ENCODE data around the gene FEM1A. TPM values are rescaled to one million over a fixed set of nuclear protein-coding genes. Genes with fewer than 3 reads are reported as not detected.
"Not testable (repeated sequence)": the region's sequence is repeated elsewhere in the genome, so short reads cannot be mapped to it uniquely, and the experiment has no call there.

Gene FEM1A
- total RNA-seq, 3 donors from 2014 or later, result 31.8 to 35.8 (median 34.7) TPM

DNA sequence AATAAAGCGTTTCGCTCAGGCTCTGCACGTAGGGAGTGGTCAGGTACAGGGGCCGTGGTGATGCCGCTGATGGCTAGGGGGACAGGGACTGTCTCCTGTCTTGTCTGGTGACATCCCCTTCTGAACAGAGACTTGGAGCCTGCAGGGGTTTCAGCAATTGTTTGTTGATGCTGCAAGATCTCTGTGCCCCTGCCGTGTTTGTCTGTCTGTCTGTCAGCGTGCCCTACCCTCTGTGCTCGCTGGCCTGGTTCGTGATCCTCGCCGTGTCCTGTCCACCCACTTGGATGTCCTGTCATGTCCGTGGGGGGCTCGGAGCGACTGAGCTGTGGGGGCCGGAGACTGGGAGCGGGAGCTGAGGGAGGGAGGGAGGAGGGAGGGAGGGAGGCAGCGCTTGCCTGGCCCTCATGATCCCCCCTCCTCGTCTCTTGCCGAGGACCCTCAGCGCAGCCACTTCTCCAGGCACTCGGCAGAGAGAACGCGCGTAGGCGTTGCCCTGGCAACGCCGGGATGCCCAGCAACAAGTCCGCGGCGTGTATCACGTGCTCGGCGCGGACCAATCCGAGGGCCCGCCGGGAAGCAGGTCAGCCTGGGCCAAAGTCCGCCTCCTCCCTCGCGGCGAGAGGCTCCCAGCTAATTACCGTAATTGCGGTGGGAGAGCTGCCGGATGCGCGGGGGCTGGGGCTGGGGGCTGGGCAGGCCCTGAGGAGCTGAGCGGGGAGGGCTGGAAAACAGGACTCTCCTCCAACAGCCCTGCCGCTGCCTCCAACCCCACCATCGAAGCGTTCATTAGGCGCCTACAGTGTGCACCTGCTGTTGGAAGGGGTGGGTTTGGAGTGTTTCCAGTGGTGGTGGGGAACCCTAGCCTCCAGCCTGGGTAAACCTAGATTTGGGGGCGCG is 31.9 kb upstream of the FEM1A start:
- Mint-ChIP-seq H3K9me3 (no peaks in the 10 kb centered on the region), H3K36me3 (ENCODE audit: insufficient read depth) (no peaks in the 10 kb centered on the region), H3K4me1 (ENCODE audit: low read depth) (peaks cover 3% of the 10 kb centered on the region), H3K4me3 (peak overlapping the region; percentile 68), H3K27me3 (ENCODE audit: low read depth) (peaks cover 63% of the 10 kb centered on the region)
- DNase-seq, result peak; percentile 15
- ATAC-seq, result peak; percentile 73 to 91

DNA sequence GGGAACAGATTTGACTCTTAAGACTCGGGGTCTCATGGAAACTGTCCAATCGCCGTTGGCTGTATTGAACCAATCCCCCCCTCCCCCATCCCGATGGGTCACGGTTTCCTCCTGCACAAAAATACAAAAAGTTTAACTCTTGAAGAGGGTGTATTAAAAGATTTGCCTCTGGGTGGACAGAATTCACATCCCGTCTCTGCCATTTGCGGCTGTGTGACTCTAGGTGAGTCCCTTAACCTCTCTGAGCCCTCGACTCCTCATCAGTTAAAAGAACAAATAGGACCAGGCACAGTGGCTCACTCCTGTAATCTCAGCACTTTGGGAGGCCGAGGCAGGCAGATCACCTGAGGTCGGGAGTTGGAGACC is 31.3 kb upstream of the FEM1A start:
- H3K36me3 Mint-ChIP-seq (ENCODE audit: insufficient read depth), result no peaks in the 10 kb centered on the region
- peak overlapping the region; percentile 68 for H3K4me3 Mint-ChIP-seq
- peaks cover 3% of the 10 kb centered on the region for H3K4me1 Mint-ChIP-seq (ENCODE audit: low read depth)
- ATAC-seq (no peak), DNase-seq (no peak)
- H3K9me3 Mint-ChIP-seq, result no peaks in the 10 kb centered on the region
- peaks cover 66% of the 10 kb centered on the region for H3K27me3 Mint-ChIP-seq (ENCODE audit: low read depth)

DNA sequence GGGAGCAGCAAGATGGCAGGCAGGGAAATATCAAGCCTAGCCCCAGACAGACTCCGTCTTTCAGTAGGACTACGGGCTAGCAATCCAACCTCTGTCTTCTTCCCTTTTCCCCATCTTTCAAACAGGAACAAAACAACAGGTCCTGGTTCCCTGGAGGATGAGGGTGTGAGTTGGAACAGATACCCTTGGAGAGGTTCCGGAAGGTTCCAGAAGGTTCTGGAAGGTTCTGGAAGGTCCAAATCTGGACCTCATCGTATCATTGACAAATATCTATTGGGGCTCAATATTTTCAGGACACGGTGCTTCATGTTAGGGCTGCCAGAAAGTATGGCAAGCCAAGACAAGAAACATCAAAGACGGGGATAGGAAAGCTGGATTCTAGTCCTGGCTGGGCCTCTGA is 28.5 kb upstream of the FEM1A start:
- no peak for ATAC-seq
- peaks cover 3% of the 10 kb centered on the region for H3K4me1 Mint-ChIP-seq (ENCODE audit: low read depth)
- no peaks in the 10 kb centered on the region for H3K36me3 Mint-ChIP-seq (ENCODE audit: insufficient read depth)
- DNase-seq, result no peak
- no peaks in the 10 kb centered on the region for H3K9me3 Mint-ChIP-seq
- peaks cover 60% of the 10 kb centered on the region for H3K27me3 Mint-ChIP-seq (ENCODE audit: low read depth)
- no peak overlapping the region for H3K4me3 Mint-ChIP-seq

DNA sequence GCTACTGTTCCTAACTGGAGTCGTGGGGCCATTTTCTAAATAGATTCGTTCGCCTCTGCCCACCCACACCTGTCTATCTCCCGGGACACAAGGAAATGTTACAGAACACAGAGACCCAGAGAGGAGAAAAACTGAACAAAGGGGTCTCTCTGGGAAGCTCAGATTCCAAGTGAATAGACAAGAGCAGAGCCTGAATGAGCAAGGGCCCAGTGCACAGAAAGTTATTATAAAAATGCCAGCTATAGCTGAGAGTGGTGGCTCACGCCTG is 27.2 kb upstream of the FEM1A start:
- Mint-ChIP-seq H3K27me3 (ENCODE audit: low read depth) (peaks cover 50% of the 10 kb centered on the region), H3K4me3 (no peak overlapping the region), H3K9me3 (no peaks in the 10 kb centered on the region), H3K4me1 (ENCODE audit: low read depth) (peaks cover 3% of the 10 kb centered on the region), H3K36me3 (ENCODE audit: insufficient read depth) (no peaks in the 10 kb centered on the region)
- ATAC-seq, result no peak
- DNase-seq, result no peak

DNA sequence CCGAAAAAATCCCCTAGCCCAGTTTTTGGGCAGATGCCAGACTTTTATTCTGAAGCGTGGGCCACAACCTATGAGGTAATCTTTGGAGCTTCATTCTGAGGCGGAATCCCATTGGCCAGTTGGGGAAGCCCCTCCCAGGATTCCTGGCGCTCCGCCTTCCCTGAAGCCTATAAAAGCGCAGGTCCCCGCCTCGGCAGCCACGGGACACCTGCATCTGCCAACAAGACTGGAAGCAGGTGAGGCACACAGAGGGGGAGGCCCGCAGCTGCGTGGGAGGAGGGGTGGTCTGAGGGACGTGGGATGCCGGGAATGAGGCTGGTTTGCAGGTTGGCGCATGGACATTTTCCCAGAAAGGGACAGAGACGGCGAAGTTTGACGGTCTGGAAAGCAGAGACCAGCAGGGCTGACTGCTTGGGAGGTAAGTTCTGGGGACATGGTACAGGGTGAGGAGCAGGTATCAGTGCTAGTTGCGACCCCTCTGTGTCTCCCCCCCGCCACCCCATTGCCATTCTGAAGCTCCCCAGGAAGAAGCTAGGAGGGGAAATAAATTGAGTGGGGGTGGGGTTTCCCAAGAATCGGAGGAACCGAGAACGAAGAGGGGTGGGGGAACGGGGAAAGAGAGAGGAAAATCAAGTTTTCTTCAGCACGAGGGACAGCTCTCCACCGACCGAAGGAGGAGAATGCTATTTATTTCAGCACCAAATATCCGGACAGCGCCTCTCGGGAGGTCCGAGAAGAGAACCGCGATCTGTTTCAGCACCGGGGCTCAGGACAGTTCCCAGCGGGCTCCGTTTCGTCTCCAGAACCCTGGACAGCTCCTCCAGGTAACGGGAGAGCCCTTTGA is 22.4 kb upstream of the FEM1A start:
- Mint-ChIP-seq H3K27me3 (ENCODE audit: low read depth) (peaks cover 30% of the 10 kb centered on the region), H3K4me3 (no peak overlapping the region), H3K36me3 (ENCODE audit: insufficient read depth) (no peaks in the 10 kb centered on the region), H3K4me1 (ENCODE audit: low read depth) (peaks cover 4% of the 10 kb centered on the region), H3K9me3 (no peaks in the 10 kb centered on the region)
- ATAC-seq, result peak; percentile 75
- peak; percentile 68 for DNase-seq

DNA sequence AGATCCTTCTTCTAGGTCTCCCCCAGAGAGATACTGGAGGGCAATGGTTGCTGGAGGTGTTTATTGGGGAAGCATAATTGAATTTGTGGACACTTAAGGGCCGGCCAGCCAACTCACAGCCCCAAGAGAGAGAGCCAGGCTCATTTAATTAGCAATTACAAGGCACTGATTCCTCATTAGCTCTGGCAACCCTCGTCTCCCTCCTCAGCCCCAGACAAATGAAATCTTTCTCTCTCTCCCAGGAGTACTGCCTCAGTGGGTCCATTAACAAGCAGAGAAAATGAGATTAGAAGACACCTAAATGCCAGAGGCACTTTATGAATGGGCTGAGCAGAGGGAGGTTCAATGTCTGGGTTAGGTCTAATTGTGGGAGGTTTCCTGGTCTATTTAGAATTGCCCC is 19.0 kb upstream of the FEM1A start:
- no peak for DNase-seq
- H3K36me3 Mint-ChIP-seq (ENCODE audit: insufficient read depth), result no peaks in the 10 kb centered on the region

DNA sequence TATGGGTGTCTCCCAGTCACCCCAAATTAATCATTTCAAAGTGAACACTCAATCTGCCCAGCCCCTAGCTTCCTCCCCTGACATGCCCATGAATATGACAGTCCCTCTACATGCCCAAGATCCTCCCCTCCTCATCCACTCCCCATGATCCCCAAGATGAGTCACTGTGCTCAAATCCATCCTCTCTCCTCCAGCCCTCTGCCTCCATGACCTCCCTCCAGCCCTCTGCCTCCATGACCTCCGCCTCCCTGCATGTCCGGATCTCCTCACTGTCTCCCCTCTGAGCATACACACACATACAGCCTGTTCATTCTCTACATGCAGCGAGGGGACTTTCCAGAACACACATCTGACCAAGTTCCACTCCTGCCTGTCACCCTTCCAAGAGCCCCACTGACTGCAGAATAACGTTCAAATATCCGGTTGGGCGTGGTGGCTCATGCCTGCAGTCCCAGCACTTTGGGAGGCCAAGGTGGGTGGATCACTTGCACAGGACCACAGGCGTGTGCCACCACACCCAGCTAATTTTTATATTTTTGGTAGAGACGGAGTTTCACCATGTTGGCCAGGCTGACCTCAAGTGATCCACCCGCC is 18.4 kb upstream of the FEM1A start:
- H3K4me1 Mint-ChIP-seq (ENCODE audit: low read depth), result peaks cover 4% of the 10 kb centered on the region
- H3K36me3 Mint-ChIP-seq (ENCODE audit: insufficient read depth), result no peaks in the 10 kb centered on the region
- DNase-seq, result no peak
- peaks cover 33% of the 10 kb centered on the region for H3K27me3 Mint-ChIP-seq (ENCODE audit: low read depth)
- no peaks in the 10 kb centered on the region for H3K9me3 Mint-ChIP-seq
- H3K4me3 Mint-ChIP-seq, result no peak overlapping the region
- no peak for ATAC-seq

More for the DNA sequence above, 19.0 kb upstream of the FEM1A start:
- H3K4me1 Mint-ChIP-seq (ENCODE audit: low read depth), result peaks cover 4% of the 10 kb centered on the region
- no peak overlapping the region for H3K4me3 Mint-ChIP-seq
- ATAC-seq, result no peak
- H3K9me3 Mint-ChIP-seq, result no peaks in the 10 kb centered on the region
- peaks cover 31% of the 10 kb centered on the region for H3K27me3 Mint-ChIP-seq (ENCODE audit: low read depth)

DNA sequence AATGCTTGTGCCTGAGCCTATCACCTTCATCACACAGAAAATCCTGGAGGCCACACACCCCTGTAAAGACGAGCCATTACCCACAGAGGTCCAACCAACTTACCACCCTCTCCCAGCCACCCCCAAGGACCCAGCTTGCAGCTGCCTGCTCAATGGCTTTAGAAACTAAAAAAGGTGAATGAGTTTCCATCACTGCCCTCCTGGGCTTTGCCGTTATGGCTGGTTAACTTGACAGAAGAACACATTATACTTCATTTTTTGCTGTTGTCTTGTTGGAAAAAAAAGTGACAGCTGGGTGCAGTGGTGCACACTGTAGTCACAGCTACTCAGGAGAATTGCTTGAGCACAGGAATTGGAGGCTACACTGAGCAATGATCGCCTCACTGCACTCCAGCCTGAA is 17.4 kb upstream of the FEM1A start:
- DNase-seq (no peak), ATAC-seq (no peak)
- Mint-ChIP-seq H3K27me3 (ENCODE audit: low read depth) (peaks cover 36% of the 10 kb centered on the region), H3K4me3 (no peak overlapping the region), H3K36me3 (ENCODE audit: insufficient read depth) (no peaks in the 10 kb centered on the region), H3K4me1 (ENCODE audit: low read depth) (peaks cover 4% of the 10 kb centered on the region), H3K9me3 (no peaks in the 10 kb centered on the region)

DNA sequence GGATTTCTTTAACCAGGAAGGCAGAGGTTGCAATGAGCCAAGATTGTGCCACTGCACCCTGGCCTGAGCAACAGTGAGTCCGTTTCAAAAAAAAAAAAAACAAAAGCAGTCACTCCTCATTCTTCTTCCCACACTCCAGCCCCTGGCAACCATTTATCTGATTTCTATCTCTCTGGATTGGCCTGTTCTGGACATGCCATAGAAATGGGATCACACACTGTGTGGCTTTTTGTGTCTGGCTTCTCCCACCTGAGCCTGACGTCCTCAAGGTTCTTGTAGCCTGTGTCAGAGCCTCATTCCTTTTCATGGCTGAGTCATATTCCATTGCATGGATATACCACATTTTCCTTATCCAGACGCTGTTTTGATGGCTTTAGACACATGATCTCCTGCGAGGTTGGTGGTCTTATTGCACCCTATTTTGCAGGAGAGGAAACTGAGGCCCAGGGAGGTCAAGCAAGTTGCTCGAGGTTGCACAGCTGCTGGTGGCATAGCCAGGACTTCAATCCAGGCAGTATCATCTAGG is 15.8 kb upstream of the FEM1A start:
- Mint-ChIP-seq H3K36me3 (ENCODE audit: insufficient read depth) (peaks cover under 1% of the 10 kb centered on the region), H3K9me3 (no peaks in the 10 kb centered on the region), H3K4me3 (no peak overlapping the region), H3K27me3 (ENCODE audit: low read depth) (peaks cover 36% of the 10 kb centered on the region), H3K4me1 (ENCODE audit: low read depth) (no peaks in the 10 kb centered on the region)
- DNase-seq (no peak), ATAC-seq (no peak)

DNA sequence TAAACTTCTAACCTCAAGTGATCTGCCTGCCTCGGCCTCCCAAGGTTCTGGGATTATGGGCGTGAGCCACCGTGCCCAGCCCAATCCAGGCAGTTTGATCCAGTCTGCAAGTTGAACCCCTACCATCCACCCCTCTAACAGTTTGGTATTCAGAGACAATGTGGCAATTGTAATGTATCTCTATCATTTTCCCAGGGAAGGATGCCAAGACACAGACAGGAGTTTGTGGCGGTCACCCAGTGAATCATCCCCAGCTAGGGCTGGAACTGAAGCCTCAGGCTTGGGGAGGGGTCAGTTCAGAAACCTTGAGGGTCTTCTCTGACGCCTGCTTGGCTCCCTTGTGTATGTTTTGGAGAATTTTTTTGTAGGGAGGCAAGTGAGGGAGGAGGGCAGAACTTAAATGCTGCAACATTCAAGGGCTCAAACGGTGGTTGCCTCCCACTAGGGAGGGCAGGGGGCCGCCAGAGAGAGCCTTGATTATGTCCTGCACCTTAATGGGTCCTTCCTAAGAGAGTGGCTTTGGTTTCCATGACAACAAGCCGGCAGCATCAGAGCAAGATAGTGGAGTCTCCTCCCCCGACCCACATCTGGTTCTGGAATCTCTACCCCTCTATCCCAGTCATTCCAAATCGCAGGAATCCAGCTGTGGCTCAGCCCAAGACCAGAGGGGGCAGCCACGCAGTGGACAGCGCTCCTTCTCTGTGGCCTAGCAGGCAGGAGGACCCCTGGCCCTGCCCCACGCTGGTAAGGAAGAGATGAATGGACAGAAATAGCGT is 14.9 kb upstream of the FEM1A start:
- peaks cover 4% of the 10 kb centered on the region for H3K36me3 Mint-ChIP-seq (ENCODE audit: insufficient read depth)
- no peak overlapping the region for H3K4me3 Mint-ChIP-seq
- no peak for DNase-seq
- no peaks in the 10 kb centered on the region for H3K9me3 Mint-ChIP-seq
- peaks cover 42% of the 10 kb centered on the region for H3K27me3 Mint-ChIP-seq (ENCODE audit: low read depth)
- no peak for ATAC-seq
- H3K4me1 Mint-ChIP-seq (ENCODE audit: low read depth), result no peaks in the 10 kb centered on the region

DNA sequence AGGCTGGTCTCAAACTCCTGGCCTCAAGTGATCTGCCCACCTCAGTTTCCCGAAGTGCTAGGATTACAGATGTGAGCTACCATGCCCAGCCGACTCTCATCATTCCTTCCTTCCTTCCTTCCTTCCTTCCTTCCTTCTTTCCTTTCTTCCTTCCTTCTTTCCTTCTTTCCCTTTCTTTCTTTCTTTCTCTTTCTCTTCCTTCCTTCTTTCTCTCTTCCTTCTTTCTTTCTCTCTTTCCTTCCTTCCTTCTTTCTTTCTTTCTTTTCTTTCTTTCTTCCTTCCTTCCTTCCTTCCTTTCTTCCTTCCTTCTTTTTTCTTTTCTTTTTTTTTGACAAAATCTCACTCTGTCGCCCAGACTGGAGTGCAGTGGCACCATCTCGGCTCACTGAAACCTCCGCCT is 13.4 kb upstream of the FEM1A start:
- not testable (repeated sequence) for ATAC-seq; H3K4me3 Mint-ChIP-seq; H3K9me3 Mint-ChIP-seq; H3K36me3 Mint-ChIP-seq (ENCODE audit: insufficient read depth); DNase-seq; H3K4me1 Mint-ChIP-seq (ENCODE audit: low read depth)
- H3K27me3 Mint-ChIP-seq (ENCODE audit: low read depth), result peaks cover 41% of the 10 kb centered on the region

DNA sequence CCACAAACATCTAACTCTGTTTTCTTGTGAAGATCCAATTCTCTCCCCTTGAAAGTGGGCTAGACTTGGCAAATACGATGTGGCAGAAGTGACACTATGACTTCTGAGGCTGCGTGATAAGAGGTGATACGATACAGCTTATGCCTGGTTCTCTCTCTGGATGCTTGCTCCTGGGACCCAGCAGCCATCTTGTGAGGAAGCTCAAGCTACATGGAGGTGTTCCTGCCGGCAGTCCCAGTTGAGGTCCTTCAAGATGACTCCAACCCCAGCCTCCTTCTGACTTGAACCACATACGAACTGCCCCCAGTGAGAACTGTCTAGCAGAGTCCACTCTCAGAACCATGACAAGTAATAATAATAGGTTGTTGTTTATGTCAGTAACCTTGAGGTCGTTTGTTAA is 10.7 kb upstream of the FEM1A start:
- ATAC-seq (no peak), DNase-seq (no peak)
- Mint-ChIP-seq H3K4me3 (no peak overlapping the region), H3K4me1 (ENCODE audit: low read depth) (no peaks in the 10 kb centered on the region), H3K27me3 (ENCODE audit: low read depth) (peaks cover 26% of the 10 kb centered on the region), H3K9me3 (no peaks in the 10 kb centered on the region), H3K36me3 (ENCODE audit: insufficient read depth) (peaks cover 4% of the 10 kb centered on the region)

DNA sequence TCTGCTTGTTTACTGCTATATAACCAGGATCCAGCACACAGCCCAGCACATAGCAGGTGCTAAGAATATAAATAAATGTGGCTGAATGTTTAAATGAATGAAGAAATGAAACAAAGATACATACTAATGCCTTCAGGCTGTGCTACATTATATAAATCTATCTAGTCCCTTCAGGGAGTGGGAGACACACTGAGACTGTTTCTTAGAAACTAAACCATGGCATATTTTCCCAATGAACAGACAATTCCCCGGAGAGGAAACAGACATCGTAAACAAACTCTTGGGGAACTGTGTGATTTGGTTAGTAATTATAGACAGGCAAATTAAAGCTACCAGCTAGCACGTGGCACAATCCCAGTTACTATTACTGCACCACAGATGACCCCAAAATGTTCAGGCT is 9.7 kb upstream of the FEM1A start:
- no peak for DNase-seq
- Mint-ChIP-seq H3K27me3 (ENCODE audit: low read depth) (peaks cover 24% of the 10 kb centered on the region), H3K4me1 (ENCODE audit: low read depth) (no peaks in the 10 kb centered on the region)

More for the DNA sequence above, 9.7 kb upstream of the FEM1A start:
- no peaks in the 10 kb centered on the region for H3K9me3 Mint-ChIP-seq
- no peak overlapping the region for H3K4me3 Mint-ChIP-seq
- peaks cover 4% of the 10 kb centered on the region for H3K36me3 Mint-ChIP-seq (ENCODE audit: insufficient read depth)
- ATAC-seq, result no peak

Data from activated T-cell treated with anti-CD3 and anti-CD28 coated beads, Interleukin-2, amount 50 U/mL, for 4 hours (primary cell).